DMS114 treated with DMSO at 0.1 percent for 48 hours (cell line): ENCODE data around the gene PRCD.

Experiments
- DNase-seq: peaks from one replicate; lab custom pipeline; 2025; ENCODE audit not compliant: unreplicated experiment; lab: John Stamatoyannopoulos, UW

The PRCD gene

GRCh38 chr17:76568811-76569221 is 29.0 kb downstream of the PRCD start:
- DNase-seq, result no peak

GRCh38 chr17:76569607-76570279 is 29.9 kb downstream of the PRCD start:
- DNase-seq, result no peak

DNA sequence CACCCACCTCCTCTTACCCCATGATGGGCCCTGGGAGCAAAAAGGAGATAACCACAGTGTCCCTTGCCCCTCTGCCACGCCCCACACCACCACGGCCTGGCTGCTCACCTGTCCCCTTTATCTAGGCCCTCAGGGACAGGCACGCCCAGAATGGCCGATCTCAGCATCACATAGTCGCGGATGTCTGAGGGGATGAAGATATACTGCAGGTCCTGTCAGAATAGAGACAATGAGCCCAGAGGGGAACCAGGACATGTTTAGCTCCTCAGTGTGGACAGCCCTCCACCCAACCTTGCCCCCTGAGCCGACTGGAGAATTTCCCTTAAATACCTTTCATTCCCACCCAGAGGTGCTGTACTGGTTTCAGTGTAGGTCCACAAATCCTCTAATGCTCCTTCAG is 30.6 kb downstream of the PRCD start:
- no peak for DNase-seq

- no peak for DNase-seq
Measured at GRCh38 chr17:76570877-76571471, 31.1 kb downstream of the PRCD start.

- DNase-seq, result no peak
Measured at GRCh38 chr17:76572201-76572910, 32.5 kb downstream of the PRCD start.

DNA sequence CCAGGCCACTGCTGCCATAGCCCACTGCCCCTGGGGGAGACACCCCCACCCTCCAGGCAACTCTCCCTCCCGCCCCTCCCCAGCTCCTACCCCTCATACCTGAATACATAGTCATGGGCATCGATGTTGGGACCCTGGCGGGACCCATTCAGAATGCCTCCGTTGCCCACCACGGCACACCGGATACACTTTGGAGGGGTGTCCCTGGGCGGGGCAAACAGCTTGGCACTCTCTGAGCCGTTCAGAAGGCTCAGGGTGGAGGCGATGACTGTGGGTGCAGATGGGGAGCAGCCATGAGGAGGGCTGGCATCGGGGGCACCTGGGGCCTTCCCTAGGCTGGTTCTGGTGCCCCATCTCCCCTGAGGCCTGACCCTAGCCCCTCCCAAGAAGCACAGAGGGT is 33.3 kb downstream of the PRCD start:
- DNase-seq, result no peak

GRCh38 chr17:76574166-76574565 is 34.3 kb downstream of the PRCD start:
- no peak for DNase-seq

DNA sequence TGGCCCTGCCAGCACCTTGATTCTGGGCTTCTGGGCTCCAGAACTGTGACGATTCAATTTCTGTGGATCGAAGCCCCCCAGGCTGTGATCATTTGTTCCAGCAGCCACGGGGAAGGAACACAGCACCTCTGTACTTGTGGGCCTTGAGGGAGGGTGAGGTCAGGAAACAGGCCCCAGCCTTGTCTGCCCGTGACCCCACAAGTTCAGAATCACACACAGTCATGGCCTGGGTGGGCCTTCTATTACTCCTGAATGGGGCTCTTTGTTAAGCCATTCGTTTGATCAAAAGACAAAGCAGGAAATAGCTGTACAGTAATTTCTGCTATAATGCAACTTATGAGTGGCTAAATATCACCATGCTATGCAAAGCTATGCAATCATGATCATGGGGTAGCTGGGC is 35.7 kb downstream of the PRCD start:
- DNase-seq, result no peak

DNA sequence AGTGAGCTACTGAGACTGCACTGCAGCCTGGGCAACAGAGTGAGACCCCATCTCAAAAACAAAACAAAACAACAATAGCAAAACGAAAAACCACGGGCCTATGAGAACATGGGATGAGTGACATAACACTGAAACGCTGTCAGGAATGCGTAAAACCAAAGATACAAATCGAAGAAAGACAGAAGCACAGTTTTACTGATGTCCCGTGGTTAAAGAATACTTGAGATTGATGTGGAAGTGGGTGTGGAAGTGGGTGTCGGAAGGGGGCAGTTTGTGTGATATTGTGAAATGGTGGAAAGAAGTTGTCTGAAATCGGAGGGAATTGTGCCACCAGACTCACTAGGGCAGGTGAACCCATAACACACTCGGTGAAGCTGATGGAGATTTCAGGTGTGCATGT is 36.3 kb downstream of the PRCD start:
- no peak for DNase-seq

DNA sequence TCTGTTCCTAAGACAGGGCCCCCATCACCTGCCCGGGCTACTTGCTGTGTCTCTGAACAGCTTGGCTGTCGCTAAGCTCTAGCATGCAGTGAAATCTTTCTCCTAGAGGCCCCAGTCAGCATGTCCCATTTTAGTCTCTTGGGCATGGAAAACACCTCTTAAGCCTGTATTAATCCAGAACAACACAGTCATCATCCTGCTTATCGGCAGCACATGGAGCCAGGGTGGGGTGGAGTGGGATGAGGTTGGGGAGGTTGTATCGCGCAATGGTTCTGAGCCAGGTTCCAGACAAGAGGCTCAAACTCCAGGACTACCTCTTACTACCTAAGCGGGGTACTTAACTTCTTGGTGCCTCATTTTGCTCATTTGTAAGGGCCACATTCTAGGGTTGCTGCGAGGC is 38.0 kb downstream of the PRCD start:
- no peak for DNase-seq

- no peak for DNase-seq
Measured at GRCh38 chr17:76578376-76578775, 38.5 kb downstream of the PRCD start.

DNA sequence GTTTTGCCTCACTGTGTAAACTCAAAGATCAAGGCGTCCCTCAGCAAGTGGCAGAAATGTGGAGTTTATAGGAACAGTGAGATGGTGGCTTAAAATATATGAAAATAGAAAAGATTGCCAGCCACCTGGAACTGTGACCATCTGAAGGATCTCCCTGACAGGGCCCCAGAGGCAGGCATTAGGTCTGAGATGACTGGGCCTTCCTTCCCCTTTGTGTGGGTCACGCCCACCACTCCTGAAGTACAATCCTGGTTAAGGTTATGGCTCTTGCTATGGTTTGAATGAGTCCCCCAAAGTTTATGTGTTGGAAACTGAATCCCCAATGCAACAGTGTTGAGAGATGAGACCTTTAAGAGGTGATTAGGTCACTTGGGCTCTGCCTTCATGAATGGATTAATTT is 39.4 kb downstream of the PRCD start:
- no peak for DNase-seq

GRCh38 chr17:76581515-76581914 is 41.7 kb downstream of the PRCD start:
- DNase-seq, result no peak

DNA sequence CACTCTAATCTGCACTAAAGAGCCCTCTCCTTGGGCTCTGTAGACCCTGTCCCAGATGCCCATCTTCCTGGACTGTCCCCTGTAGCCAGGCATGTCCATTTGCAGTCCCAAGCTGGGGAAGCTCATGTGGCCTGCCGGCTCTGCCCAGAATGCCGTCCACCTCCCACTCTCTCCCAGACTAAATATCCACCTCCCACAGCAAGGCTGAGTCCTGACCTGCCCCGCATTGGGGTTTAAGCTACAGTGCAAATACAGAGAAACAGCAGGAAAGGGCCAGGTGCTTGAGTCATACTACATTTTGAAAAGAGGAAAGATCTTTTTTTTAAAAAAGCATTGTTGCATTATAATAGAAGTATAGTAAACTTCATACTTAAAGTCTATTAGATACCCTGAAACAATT is 42.8 kb downstream of the PRCD start:
- DNase-seq, result no peak

DNA sequence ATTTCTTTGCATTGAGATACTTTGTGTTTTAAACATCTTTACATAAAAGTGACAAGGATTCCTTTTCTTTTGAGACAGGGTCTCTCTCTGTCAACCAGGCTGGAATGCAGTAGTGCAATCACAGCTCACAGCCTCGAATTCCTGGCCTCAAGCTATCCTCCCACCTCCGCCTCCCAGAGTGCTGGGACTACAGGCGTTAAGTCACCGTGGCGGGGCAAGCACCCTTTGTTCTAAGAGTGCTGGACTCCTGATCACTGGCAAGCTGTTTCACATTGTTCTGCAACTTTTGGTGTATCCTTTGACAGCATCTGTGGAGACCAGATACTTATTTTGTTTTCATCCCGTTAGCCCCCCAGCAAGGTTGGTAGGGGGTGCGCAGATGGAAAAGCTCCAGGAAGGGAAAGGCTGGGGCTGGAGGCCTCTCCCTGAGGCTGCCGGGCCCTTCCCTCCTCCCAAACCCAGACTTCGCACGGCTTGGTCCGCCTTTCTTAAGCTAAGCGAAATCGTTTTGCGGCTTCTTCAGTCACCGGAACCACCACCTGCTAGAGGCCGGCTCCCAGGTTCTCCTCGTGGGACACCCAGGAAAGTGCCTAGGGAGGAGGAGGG is 44.7 kb downstream of the PRCD start:
- DNase-seq, result no peak

GRCh38 chr17:76585033-76585648 is 45.3 kb downstream of the PRCD start:
- no peak for DNase-seq

GRCh38 chr17:76585649-76586593 is 46.1 kb downstream of the PRCD start, which contains the start of gene ST6GALNAC2:
Gene ST6GALNAC2, minus strand, starts transcription at chr17:76585860. Its CDS starts 52 bp downstream, at chr17:76585808.
- no peak for DNase-seq

GRCh38 chr17:76586741-76587487 is 47.1 kb downstream of the PRCD start:
- no peak for DNase-seq

DNA sequence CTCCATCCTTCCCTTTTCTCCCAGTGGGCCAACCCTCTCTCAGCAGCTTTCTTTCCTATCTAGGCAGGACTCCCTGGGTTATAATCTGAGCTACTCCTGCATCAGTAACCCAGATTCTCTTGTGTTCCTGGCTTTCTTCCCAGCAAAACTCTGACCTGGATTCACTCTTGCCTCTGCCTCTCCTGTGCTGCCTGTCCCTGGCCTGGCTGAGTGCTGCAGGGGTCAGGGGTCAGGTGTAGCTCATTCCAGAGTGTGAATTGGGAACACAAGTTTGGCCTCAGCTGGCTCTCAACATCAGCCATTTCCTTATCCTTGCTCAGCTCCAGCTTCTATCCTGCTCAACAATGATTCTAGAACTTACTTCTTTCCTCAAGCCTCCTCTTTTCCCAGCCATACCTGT is 48.3 kb downstream of the PRCD start:
- no peak for DNase-seq

DNA sequence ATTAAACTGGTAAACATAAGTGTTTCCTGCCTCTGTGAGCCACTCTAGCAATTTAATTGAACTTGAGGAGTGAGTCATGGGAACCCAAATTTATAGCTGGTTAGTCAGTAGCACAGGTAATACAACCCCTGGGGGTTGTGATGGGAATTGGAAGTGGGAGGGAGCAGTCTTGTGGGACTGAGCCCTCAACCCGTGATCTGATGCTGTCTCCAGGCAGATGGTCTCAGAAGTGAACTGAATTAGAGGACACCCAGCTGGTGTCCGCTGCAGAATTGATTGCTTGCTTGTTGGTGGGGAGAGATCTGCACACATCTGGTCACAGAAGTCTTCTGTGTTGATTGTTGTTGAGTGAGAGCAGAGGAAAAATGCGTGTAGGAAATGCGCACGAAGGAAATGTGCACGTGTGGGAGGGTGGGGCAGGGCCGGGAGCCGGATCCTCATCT is 53.6 kb downstream of the PRCD start:
- no peak for DNase-seq
